HG03457 (cell line): ENCODE measurements around the gene EPN1.

Source experiments
- ATAC-seq: cut with Tn5 transposase; IDR thresholded peaks from one replicate; pipeline ENCODE4 v1.9.1; 2021; ENCODE audit warnings: moderate number of reproducible peaks; ENCODE audit not compliant: unreplicated experiment

Gene EPN1

DNA sequence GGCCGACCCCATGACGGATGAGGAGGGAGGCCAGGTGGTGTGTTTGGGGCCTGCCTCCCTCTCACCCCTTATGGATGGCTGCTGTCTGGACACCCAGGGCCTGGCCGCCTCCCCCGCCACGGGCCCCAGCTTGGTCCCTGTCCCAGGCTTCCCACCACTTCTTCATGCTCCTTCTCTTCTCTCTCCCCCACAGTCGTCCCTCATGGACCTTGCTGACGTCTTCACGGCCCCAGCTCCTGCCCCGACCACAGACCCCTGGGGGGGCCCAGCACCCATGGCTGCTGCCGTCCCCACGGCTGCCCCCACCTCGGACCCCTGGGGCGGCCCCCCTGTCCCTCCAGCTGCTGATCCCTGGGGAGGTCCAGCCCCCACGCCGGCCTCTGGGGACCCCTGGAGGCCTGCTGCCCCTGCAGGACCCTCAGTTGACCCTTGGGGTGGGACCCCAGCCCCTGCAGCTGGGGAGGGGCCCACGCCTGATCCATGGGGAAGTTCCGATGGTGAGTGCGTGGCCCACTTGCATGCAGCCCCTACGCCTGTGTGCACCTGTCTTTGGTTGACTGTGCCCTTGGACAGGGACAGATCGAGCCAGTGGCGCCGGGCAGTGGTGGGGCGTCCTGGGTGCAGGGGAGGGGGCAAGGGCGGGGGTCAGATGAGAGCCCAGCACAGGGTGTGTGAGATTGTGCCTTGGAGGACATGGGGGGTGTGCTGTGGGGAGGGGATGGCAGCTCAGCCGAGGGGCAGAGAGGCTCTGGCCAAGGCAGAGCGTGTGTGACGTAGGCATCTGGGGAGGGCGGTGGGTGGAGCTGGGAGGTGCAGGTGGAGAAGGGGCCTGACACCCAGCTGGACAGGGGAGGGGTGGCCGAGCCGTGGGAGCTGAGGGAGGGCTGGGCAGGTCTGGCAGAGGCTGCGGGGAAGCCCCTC lies 16.8 kb downstream of the EPN1 start:
- ATAC-seq = no peak

DNA sequence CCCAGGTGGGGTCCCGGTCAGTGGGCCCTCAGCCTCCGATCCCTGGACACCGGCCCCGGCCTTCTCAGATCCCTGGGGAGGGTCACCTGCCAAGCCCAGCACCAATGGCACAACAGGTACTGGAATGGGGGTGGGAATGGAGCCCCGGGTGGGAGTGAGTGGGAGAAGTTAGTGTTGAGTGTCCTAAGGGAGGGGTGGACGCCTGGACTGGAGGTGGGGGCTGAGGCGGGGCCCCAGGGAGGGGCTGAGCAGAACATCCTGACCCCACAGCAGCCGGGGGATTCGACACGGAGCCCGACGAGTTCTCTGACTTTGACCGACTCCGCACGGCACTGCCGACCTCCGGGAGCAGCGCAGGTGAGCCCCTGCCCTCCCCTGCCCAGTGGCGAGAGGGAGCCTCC lies 17.7 kb downstream of the EPN1 start:
- ATAC-seq = no peak

DNA sequence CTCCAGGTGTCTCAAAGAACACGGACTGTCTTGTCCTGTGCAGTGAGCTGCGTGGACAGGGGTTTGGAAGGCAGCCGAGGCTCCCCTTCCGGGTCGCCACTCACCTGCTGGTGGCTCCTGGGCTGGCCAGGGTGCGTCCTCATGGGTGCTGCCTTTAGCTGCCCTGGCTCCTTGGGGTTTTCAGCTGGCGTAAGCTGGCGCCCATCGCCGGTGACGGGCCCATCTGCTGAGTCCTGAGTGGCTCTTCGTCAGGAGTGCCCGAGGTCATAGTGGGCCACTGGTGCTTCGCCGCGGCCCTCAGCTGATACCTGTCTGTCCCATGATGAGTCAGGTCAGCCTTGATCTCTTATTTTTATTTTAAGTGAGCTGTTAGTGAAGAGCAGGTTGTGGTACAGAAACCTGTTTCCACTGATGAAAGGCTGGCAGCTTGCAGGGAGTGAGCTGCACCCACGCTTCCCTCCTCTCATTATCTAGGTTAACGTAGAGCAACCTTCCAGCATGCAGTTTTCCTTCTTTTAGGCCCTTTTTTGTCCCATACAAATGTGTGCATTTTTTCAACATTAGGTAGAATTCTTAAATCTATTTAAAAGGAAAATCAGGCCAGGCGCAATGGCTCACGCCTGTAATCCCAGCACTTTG lies 18.4 kb downstream of the EPN1 start:
- no peak for ATAC-seq

DNA sequence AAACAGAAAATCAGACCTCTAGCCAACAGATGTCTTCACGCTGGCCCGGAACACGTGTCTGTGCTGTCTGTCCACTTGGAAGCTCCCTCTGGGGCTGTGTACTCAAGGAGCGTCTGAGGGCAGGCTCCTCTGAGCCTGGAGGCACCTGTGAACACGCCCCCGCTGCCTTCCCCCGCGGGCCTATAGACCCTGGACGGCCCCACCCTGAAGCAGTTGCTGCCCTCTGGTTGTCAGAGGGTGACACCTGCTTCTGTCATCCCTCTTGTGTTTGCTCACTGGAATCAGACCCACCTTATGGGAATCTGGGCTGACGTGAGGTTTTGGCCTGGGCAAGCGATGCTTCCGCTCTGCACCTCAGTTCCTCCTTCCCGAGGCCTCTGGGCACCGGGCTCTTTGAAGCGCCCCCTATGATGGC lies 19.2 kb downstream of the EPN1 start:
- no peak for ATAC-seq

DNA sequence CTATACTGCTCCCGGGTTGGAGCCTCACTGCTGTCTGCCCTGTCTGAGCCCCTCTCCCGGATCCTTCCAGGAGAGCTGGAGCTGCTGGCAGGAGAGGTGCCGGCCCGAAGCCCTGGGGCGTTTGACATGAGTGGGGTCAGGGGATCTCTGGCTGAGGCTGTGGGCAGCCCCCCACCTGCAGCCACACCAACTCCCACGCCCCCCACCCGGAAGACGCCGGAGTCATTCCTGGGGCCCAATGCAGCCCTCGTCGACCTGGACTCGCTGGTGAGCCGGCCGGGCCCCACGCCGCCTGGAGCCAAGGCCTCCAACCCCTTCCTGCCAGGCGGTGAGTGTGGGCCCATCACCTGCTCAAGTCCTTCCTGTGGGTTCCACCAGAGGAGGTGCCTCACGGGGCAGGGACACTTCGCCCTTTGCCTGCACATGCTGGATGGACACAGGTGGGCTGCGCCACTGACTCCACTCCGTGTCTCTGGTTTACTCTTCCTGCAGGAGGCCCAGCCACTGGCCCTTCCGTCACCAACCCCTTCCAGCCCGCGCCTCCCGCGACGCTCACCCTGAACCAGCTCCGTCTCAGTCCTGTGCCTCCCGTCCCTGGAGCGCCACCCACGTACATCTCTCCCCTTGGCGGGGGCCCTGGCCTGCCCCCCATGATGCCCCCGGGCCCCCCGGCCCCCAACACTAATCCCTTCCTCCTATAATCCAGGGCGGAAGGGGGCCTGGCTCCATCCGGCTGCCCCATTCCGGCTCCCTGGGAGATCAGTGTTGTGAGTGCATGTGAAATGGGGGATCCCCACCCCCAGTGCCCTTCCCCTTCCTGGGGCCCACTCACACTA lies 19.8 kb downstream of the EPN1 start:
- ATAC-seq = no peak

DNA sequence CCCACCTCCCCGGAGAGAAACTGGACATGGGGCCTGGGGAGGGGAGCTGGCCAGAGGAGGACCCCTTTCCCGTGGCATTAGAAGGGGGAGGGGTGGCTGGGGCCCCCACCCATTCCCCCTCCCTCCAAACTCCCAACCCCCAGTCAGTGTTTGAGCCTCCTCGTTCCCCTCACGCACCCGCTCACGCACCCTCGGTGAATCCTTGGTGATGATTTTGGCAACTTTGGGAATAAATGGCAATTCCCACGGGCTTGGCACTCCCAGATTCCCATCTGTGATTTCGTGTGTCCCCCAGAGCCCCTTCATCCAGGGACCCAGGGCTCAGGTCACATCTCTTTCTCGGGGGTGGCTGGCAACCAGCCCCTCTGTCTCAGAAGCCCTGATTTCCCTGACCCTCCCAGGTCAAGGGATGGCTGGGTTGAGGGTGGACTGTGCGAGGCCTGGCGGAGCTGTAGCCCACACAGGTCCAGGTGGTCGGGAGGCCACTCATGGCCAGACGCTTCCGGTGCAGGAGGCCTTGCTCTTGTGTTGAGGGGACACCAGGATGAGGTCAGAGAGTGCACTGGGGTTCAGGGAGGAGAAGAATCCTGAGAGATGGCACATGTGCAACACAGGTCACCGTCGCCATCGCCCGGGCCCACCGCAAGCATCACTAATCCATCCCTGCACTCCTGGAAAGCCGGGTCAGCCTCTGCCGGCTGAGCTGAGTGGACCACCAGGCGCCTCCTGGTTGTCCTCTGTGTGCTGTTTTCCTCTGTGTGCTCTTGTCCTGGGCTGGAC lies 20.7 kb downstream of the EPN1 start:
- ATAC-seq = no peak

DNA sequence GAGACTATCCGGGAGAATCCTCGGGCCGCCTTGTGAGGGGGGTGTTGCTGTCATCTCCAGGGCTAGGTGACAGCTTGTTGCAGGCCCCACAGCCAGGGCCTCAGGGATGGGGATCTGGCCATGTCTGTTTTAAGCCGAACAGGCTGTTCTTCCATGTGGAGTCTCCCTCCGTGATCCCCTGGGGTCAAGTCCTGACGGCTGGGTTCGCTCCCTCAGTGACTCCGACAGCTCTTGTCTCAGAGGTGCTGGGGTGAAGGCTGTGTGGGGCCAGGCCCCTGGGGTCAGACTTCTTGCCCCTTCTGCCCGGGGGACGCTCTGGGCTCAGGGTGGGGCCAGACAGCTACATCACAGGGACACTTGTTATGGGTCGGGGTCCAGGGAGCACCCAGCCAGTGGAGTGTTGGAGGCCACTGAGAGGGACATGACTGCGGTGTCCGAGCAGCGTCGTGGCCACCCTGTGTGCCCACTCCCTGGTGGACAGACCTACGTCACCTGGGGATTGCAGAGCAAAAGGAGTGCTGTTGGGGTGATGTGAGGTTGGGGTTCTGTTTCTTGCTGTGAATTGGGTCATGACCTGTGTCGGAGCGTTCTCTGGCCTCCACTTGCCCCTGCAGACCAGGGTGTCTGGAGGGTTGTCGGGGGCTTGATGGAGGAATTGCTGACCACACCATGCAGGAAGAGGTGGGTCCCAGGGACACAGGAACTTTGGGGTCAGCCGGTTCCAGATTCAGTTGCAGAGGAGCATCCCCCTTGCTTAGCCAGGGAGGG lies 21.5 kb downstream of the EPN1 start:
- ATAC-seq = no peak

DNA sequence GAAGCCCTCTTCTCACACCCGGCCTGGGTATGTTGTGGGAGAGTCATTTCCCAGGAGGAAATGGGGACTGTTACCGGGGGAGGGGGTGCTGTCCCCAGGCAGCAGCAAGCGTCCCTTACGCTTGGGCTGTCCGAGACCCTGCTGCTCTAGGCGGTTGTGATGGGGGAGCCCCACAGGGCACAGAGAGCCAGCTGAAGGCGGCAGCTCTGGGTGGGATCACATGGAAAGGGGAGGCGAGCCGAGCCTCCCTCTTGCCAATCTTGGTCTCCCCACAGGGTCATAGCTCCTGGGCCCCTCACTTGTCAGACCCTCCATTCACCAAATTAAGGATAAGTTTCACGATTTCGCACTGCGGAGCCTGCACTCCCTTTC lies 22.0 kb downstream of the EPN1 start:
- no peak for ATAC-seq

DNA sequence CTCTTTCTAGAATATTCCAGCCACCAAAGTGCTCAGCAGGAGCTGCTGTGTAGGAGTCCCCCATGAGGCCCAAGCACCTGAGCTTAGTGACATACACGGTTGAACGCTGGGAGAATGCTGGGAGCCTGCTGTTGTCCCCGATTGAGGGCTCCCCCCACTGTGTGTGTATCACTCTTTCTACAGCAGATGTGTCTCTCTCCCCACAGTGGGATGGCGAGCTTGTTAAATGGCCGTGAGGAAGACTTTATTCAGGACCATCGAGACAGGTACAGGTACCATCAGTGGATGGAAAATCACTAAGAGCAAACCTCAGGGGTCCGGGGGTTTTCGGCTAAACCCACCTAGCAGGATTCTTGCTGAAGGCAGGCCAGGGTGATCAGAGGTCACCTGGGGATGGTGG lies 22.7 kb downstream of the EPN1 start:
- no peak for ATAC-seq

DNA sequence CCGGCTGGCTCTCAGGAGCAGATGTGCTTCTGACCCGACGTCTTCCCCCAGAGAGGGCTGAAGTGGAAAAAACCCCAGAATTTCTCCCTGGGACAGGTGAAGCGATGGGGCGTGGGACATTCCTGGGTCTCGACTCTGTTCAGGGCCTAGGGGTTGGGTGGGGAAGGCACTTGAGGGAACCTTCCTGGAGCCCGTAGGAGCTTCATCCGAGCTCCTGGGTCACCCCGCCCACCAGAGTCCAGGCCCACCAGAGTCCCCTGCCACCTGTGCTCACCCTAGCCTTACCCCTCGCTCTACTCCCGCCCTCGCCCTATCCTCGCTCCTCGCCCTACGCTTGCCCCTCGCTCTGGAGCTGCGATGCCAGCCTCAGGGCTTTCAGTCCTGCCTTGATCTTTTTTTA lies 23.2 kb downstream of the EPN1 start:
- ATAC-seq = no peak

DNA sequence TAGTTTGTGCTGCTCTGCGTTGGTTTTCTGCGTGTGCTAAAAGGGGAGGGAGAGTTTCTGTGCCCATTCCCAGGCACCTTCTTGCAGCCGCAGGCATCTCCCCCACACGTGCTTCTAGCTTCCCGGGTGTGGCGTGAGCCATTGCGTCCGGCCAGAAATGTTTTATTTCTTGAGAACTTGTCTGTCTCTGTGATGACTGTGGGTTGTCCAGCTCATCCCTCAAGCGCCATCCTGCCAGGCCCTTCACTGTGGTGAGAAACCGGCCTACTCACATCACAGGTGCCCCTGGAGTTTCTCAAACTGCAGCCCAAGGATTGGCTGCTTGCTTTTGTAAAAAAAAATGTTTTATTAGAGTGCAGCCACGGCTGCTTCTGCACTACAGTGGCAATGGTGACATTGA lies 24.2 kb downstream of the EPN1 start:
- no peak for ATAC-seq

DNA sequence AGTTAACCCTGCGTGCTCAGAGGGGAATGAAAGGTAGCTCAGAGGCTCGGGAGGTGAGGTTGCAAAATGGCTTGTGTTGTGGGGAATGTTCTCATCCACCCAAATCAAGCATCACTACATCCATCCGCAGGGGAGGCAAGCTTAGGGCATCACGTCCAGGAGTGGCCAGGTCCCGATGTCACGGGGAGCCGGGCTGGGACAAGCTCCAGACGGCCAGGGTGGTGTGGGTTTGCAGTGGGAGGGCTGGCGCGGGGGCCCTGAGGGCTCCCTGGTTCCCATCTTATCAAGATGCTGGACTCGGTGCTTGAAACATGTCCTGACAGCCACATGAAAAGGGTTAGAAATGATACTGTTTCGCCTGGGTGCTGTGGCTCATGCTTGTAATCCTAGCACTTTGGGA lies 25.8 kb downstream of the EPN1 start:
- no peak for ATAC-seq

DNA sequence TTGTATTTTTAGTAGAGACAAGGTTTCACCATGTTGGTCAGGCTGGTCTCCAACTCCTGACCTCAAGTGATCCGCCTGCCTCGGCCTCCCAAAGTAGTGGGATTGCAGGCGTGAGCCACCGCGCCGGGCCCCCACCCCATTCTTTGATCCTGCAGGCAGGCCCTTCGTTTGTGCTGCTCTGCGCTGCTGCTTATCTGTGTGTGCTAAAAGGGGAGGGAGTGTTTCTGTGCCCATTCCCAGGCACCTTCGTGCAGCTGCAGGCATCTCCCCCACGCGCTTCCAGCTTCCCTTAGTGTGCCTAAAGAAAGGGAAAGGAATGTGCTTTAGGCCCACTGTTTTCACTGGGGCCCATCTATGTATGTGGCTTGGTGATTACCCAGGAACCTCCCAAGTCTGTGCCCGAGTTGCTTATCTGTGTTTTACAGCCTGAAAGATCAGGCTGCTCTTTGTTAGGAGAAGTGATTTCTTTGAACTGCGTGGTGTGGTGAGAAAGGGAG lies 27.2 kb downstream of the EPN1 start:
- no peak for ATAC-seq

DNA sequence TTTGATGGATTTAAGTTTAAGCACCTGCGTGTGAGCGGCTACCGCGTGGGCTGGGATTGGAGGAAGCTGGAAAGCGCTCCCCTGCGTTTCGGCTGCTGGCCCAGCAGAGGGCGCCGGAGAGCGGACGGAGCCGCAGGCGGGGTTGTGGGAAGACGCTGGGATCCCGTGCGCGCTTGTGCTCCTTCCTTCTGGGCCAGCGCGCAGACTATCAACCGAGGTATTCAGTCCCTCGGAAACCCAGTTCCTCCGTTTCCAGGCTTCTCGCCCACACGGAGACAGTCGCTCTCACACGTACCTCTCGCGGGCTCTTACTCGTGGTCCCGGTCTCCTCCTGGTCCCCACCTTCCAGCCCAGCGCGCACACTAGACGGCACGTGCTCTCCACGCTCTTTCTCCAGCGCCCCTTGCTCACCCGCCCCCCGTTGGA lies 28.8 kb downstream of the EPN1 start:
- ATAC-seq = no peak

DNA sequence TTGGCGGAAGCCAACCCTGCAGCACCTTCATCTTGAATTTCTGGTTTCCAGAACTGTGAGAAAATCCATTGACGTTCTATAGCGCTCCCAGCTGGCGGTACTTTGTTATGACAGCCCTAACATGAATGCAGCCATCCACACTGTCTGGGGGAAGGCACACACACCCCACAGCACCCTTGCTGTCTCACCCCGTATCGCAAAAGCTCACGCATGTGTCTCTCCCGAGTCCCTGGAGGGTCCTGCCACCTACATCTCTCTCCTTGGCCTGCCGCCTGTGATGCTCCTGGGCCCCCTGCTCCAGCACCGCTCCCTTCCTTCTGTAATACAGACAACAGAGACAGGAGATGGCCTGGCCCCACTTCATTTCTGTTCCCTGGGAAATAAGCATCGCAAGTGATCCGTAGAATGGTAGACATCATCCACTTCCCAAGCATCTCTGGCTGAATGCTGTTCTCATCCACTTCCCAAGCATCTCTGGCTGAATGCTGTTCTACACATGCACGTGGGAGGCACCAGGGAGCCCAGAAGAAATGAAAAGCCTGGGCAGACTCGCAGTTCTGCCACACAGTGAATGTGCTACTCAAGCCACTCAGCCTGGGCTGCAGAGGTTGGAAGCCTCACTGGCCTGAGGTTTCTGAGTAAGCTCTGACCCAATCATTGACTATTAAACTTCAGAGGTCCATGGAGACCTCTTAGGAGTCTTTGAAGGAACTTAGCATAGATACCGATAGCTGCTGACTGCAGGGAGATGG lies 29.6 kb downstream of the EPN1 start:
- no peak for ATAC-seq

DNA sequence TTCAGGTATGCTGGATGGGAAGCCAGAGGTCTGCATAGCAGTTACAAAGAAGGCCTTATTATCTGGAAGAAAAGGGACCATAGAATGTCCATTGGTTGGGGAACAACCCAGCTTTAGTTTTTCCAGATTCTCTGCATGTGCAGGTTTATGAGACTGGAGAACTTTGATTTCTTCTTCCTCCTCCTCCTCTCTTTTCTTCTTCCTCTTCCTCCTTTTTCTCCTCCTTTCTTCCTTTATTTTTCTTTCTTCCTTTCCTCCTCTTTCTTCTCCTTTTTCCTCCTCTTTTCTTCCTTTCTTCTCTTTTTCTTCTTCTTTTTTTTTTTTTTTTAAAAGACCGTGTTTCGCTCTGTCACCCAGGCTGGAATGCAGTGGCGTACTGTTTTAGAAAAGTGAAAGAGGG lies 30.9 kb downstream of the EPN1 start:
- no peak for ATAC-seq

DNA sequence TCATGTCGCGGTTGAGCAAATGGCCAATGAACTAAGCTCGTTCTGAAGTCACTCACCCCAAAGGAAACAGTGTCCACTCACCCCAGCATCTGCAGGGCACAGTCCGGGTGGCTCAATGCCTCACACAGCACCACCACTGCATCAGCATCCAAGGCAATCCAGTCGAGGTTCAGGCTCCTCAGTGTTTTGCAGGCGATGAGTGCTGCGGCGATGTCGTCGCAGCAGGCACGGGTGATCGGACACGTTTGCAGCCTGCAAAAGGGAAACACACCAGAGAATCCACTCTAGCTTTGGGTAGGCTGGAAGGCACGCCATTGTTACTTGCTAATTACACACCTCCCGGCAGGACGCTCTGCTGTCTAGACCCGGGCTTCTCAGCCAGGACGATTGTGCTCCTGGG lies 36.7 kb downstream of the EPN1 start:
- ATAC-seq = no peak

DNA sequence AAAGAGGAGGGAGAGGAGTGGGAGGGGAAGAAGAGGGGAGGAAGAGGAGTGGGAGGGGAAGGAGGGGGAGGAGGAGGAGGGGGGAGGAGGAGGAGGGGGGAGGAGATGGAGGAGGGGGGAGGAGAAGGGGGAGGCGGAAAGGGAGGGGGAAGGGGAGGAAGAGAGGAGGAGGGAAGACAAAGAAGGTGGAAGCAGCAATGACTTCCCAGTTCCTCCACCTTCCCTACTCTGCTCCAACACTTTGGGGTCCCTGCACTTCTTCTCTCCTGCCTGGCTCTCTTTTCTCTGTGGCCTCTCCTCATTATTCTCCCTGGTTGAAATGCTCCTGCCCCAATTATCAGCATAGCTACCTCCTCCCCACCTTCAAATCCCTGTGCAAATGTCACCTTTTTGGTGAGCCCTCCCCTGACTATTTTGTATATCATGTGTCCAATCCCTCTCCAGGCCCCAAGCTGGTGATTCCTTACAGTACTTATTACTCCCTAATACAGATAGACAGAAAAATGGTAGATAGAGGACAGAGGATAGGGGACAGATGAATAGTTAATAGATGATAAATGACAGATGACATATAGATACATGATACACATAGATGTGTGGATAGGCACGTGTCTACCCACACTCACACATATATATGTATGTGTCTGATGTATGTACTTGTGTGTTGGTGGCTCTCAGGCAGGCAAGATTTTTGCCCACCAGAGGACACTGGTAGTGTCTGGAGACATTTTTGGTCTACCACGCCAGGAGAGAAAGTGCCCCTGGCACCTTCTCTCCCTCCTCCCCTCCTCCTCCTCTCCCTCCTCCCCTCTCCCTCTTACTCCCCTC lies 38.0 kb downstream of the EPN1 start:
- ATAC-seq = no peak
